Tibial nerve (tissue), 4 donors: ENCODE results near the gene AP4B1. TPM values are rescaled to one million over a fixed set of nuclear protein-coding genes. Genes with fewer than 3 reads are reported as not detected.
A peak's percentile ranks its signal among the peaks of the same experiment; 100 is the strongest.

ENCODE experiments used
- DNase-seq, 2 donors: peaks; one replicate each; pipeline ENCODE4 v3.0.0-alpha.2; 2019; ENCODE audit warnings: low spot score in 2 of 2
- H3K27ac ChIP-seq, 4 donors: fragments of 200-600 bp; sonication (generic) in 3 of 4; one replicate each; pipeline ENCODE4 v1.5.1; 2017 to 2019; ENCODE audit warnings: mild to moderate bottlenecking in 1 of 4
- H3K27me3 ChIP-seq, 2 donors: fragments of 200-600 bp; sonication (generic) in 1 of 2; one replicate each; pipeline versions ENCODE4 v1.5.1 to v1.6.0; 2017 to 2019
- H3K36me3 ChIP-seq, 3 donors: fragments of 200-600 bp; sonication (generic); one replicate each; pipeline ENCODE4 v1.5.1; 2018 to 2019
- H3K4me1 ChIP-seq, 4 donors: fragments of 200-600 bp; sonication (generic) in 3 of 4; one replicate each; pipeline ENCODE4 v1.5.1; 2017 to 2019
- H3K4me3 ChIP-seq, 4 donors: fragments of 200-600 bp; sonication (generic) in 3 of 4; one replicate each; pipeline ENCODE4 v1.5.1; 2017 to 2019; ENCODE audit warnings: mild to moderate bottlenecking in 1 of 4, moderate library complexity in 1 of 4
- H3K9me3 ChIP-seq, 4 donors: fragments of 200-600 bp; sonication (generic) in 3 of 4; one replicate each; pipeline ENCODE4 v1.5.1; 2017 to 2019
- EP300 ChIP-seq, 2 donors: sonication (generic); formaldehyde crosslinking; IDR thresholded peaks; one replicate each; pipeline ENCODE4 v1.6.1; 2017; ENCODE audit warnings: antibody characterized with exemption in 2 of 2, mild to moderate bottlenecking in 1 of 2
- POLR2A ChIP-seq, 2 donors: fragments of 450-650 bp; IDR thresholded peaks; one replicate each; pipeline ENCODE4 v1.6.1; 2017; ENCODE audit warnings: antibody characterized with exemption in 2 of 2, mild to moderate bottlenecking in 2 of 2, moderate library complexity in 2 of 2
- WGBS, 2 donors: methylation state at CpG; one replicate each; pipeline ENCODE4 v1.1.5; 2018; 5-methylcytosine and 5-hydroxymethylcytosine counted together
- total RNA-seq, 4 donors: library from RNA; depleted of rRNA; stranded (reverse); fragments of >200 nt; gene quantifications; one replicate each; pipeline ENCODE4 v1.1.0, GENCODE V29; 2016
- TF ChIP-seq, protein P1 (sequence below), 5 experiments: fragments of 200-600 bp in 3 of 5; fragments of 450-650 bp in 2 of 5; sonication (generic) in 3 of 5; IDR thresholded peaks; one replicate each; pipeline ENCODE4 v1.5.1; 2016 to 2019; ENCODE audit warnings: antibody characterized with exemption in 5 of 5, mild to moderate bottlenecking in 3 of 5, moderate library complexity in 2 of 5

AP4B1 gene
- total RNA-seq, 4 donors from 2014 or later: 22.1 to 39.9 (median 34.5) TPM

DNA sequence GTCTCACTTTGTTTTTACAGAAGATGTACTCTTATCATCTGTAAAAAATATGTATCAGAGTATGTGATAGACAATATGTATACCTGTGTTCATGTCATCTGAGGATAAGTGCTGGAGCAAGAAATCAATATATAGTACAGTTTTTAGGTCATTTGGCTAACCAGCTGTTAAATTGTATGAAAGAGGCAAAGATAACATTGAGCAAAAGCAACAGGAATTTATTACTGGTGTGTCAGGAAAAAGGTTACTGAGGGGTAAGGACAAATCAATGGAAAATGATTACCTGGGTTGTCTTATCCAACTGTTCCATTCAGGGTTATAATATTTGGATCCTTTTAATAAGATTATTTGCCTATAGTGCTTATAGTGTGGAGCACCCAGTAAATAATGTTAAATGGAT is 29.4 kb upstream of the AP4B1 start:
- no peak for DNase-seq
- no peak overlapping the region for H3K27ac ChIP-seq
- H3K4me1 ChIP-seq: peaks cover 0 to 71% (median 38%) of the 10 kb centered on the region in 4 donors
- H3K27me3 ChIP-seq: no peaks in the 10 kb centered on the region
- H3K36me3 ChIP-seq: no peaks in the 10 kb centered on the region
- no peak overlapping the region for H3K4me3 ChIP-seq
- TF ChIP-seq, protein P1, sequence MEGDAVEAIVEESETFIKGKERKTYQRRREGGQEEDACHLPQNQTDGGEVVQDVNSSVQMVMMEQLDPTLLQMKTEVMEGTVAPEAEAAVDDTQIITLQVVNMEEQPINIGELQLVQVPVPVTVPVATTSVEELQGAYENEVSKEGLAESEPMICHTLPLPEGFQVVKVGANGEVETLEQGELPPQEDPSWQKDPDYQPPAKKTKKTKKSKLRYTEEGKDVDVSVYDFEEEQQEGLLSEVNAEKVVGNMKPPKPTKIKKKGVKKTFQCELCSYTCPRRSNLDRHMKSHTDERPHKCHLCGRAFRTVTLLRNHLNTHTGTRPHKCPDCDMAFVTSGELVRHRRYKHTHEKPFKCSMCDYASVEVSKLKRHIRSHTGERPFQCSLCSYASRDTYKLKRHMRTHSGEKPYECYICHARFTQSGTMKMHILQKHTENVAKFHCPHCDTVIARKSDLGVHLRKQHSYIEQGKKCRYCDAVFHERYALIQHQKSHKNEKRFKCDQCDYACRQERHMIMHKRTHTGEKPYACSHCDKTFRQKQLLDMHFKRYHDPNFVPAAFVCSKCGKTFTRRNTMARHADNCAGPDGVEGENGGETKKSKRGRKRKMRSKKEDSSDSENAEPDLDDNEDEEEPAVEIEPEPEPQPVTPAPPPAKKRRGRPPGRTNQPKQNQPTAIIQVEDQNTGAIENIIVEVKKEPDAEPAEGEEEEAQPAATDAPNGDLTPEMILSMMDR (IDR thresholded peaks at IDR 0.05): no peak
- TF ChIP-seq POLR2A (IDR thresholded peaks at IDR 0.05) (no peak), EP300 (IDR thresholded peaks at IDR 0.05) (no peak)
- H3K9me3 ChIP-seq: no peaks in the 10 kb centered on the region

DNA sequence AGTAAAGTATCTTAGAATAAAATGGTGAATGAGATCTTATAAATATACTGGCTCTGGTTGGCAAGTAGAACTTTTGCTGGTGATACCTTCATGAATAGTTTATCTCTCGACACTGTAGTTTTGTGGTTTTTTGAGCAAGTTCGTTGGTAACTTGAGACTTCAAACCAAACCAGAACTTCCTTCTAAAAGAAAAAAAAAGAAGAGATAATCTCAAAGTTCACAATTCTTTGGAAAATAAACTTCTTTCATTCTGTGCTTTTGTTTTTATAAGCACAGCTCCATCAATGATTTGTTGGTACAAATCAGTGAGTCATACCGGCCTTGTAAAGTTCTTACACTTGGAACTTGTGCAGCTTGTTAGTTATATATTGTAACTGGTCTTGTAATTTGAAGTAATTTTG is 26.9 kb upstream of the AP4B1 start:
- 14 to 15% methylated on average over 3 of the region's 3 CpGs for WGBS, 2 donors
- TF ChIP-seq EP300 (IDR thresholded peaks at IDR 0.05): no peak
- TF ChIP-seq, protein P1 (IDR thresholded peaks at IDR 0.05): no peak
- TF ChIP-seq POLR2A (IDR thresholded peaks at IDR 0.05): no peak
- H3K4me3 ChIP-seq: peak overlapping the region in 2 of 4 donors; percentile 14 to 90
- H3K9me3 ChIP-seq: no peaks in the 10 kb centered on the region
- peaks cover 0 to 61% (median 43%) of the 10 kb centered on the region in 4 donors for H3K4me1 ChIP-seq
- H3K36me3 ChIP-seq: no peaks in the 10 kb centered on the region
- no peak for DNase-seq
- H3K27me3 ChIP-seq: no peaks in the 10 kb centered on the region
- peak overlapping the region in 3 of 4 donors; percentile 90 to 98 (median 97) for H3K27ac ChIP-seq

DNA sequence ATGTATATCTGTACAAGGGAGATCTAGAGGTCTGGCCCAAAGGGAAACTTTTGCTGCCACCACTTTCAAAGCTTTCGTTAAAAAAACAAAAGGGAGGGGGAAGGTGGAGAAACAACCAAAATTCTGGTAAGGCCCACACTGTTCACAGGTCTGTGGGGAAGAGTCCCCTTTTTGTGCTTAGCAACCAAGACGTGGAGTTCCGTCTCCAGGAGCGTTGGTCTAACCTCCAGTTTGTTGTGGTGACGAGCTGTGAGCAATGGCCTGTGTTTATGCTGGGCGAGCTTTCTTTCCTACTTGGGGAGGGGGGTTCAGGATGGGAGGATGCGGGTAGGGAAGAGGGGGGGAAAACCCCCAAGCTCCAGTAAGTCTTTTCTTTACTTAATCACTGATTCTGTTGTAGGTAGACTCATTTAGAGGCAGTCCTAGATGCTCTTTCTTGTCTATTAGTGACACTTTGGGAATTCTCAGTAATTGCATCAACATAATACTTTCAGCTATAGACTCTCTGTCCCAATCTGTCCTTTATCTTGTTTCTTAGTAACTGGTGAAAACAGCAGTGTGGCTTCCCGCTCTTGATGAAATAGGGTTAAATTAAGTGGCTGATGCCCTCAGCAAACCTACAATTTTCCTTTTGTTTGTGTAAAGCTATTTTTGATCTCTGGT is 26.0 kb upstream of the AP4B1 start:
- peak overlapping the region; percentile 90 to 98 (median 94) for H3K27ac ChIP-seq
- WGBS, 2 donors: 2% methylated on average over 8 of the region's 8 CpGs
- no peak for DNase-seq

DNA sequence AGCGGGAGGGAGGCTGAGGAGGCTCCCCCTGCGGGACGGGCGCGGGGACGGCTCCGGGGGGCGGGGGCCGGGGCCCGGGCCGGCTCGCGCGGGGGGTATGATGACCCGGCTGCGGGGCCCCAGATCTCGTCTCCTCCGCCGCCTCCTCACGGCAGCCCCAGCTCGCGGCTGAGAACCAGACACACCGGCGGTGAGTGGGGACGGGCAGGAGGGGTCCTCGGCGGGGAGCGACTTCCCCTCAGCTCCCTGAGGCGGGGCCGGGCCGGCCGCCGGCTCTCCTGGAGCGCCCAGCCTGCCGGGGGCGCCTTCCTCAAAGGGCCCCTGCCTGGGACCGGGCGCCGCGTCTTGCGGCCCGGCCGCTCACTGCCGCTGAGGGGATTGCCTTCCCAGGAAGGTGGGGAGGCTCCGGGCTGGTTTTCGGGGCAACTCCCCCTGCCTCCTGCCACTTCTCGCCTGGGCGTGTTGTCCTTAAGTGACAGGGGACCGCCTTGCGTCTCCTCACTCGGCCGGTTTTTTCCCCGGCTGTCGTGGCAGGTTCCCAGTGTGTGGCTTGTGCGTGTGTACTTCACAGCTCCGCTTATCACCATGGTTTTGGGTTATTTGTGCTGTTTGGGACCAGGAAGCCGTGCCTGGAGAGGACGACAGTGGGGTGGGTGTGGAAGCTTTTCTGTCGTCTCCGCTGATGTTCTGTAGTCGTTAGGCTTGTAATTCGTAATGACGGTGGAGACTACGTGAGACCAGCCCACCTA is 25.3 kb upstream of the AP4B1 start:
- Histone ChIP-seq H3K9me3 (no peaks in the 10 kb centered on the region), H3K36me3 (no peaks in the 10 kb centered on the region), H3K27ac (peak overlapping the region; percentile 90 to 98 (median 94)), H3K4me1 (peaks cover 0 to 55% (median 41%) of the 10 kb centered on the region in 4 donors), H3K27me3 (no peaks in the 10 kb centered on the region), H3K4me3 (peak overlapping the region; percentile 90 to 97 (median 94))
- no peak for TF ChIP-seq POLR2A (IDR thresholded peaks at IDR 0.05)
- TF ChIP-seq, protein P1 (IDR thresholded peaks at IDR 0.05): peak in 1 of 5 experiments; percentile 24
- peak in 1 of 2 donors; percentile 18 for TF ChIP-seq EP300 (IDR thresholded peaks at IDR 0.05)
- DNase-seq: no peak
- WGBS, 2 donors: 0 to 1% methylated on average over 27 of the region's 64 CpGs

More for the DNA sequence above, 26.0 kb upstream of the AP4B1 start:
- no peaks in the 10 kb centered on the region for H3K9me3 ChIP-seq
- TF ChIP-seq, protein P1 (IDR thresholded peaks at IDR 0.05): no peak
- TF ChIP-seq POLR2A (IDR thresholded peaks at IDR 0.05) (no peak), EP300 (IDR thresholded peaks at IDR 0.05) (no peak)
- H3K4me1 ChIP-seq: peaks cover 0 to 58% (median 41%) of the 10 kb centered on the region in 4 donors
- peak overlapping the region; percentile 90 to 97 (median 94) for H3K4me3 ChIP-seq
- H3K27me3 ChIP-seq: no peaks in the 10 kb centered on the region
- no peaks in the 10 kb centered on the region for H3K36me3 ChIP-seq
